OCI-LY1 (cell line): ENCODE results near the gene PIM1.

Source experiments
- CTCF ChIP-seq: fragments of 200-600 bp; sonication (generic), shearing (Covaris generic); IDR thresholded peaks from 2 replicates; pipeline ENCODE4 v1.5.1; 2017; ENCODE audit warnings: mild to moderate bottlenecking, antibody characterized with exemption, low read length, moderate library complexity, mixed read lengths
- EZH2 ChIP-seq: fragments of 200-600 bp; sonication (generic), shearing (Covaris generic); IDR thresholded peaks from 2 replicates; pipeline ENCODE4 v1.8.0; 2017; ENCODE audit warnings: borderline replicate concordance, mixed run types, mild to moderate bottlenecking, antibody characterized with exemption, low read length, moderate library complexity, mixed read lengths

- no peak for TF ChIP-seq CTCF
- TF ChIP-seq EZH2: no peak
Measured at GRCh38 chr6:37141281-37142049, 28.5 kb upstream of the PIM1 start.
